Central memory CD4-positive, alpha-beta T cell (primary cell): Measurements from ENCODE around the gene KATNBL1.

Source experiments
- DNase-seq: peaks from one replicate; pipeline ENCODE4 v3.0.0; 2022
- total RNA-seq, 3 experiments: gene quantifications; one replicate each; lab custom pipeline; 2026; lab: John Stamatoyannopoulos, UW

Gene KATNBL1
- total RNA-seq, result 42.0 to 43.6 (median 42.6) reads per million in 3 experiments

GRCh38 chr15:34209421-34210282 lies at the start of gene KATNBL1:
TSS of gene KATNBL1 (minus strand) at chr15:34210096. CDS start at chr15:34163676, 46,420 bp downstream.
- DNase-seq, result peak; percentile 86

- no peak for DNase-seq
Observed at GRCh38 chr15:34259566-34259965, 49.7 kb upstream of the KATNBL1 start.

- DNase-seq, result no peak
Observed at GRCh38 chr15:34258151-34258550, 48.3 kb upstream of the KATNBL1 start.

GRCh38 chr15:34252545-34252944 lies 42.6 kb upstream of the KATNBL1 start:
- no peak for DNase-seq

GRCh38 chr15:34248190-34248589 lies 38.3 kb upstream of the KATNBL1 start:
- DNase-seq, result no peak

- DNase-seq, result no peak
Observed at GRCh38 chr15:34246276-34246976, 36.5 kb upstream of the KATNBL1 start.

GRCh38 chr15:34243226-34243625 lies 33.3 kb upstream of the KATNBL1 start:
- DNase-seq, result no peak

GRCh38 chr15:34242331-34242710 lies 32.4 kb upstream of the KATNBL1 start:
- no peak for DNase-seq

- peak; percentile 44 for DNase-seq
Observed at GRCh38 chr15:34241376-34242330, 31.8 kb upstream of the KATNBL1 start.

GRCh38 chr15:34240537-34240936 lies 30.6 kb upstream of the KATNBL1 start:
- DNase-seq, result no peak

GRCh38 chr15:34239151-34239808 lies 29.4 kb upstream of the KATNBL1 start:
- DNase-seq, result no peak

GRCh38 chr15:34233614-34234013 lies 23.7 kb upstream of the KATNBL1 start:
- DNase-seq, result no peak

- no peak for DNase-seq
Observed at GRCh38 chr15:34223904-34224596, 14.2 kb upstream of the KATNBL1 start.

GRCh38 chr15:34217587-34218225 lies 7.8 kb upstream of the KATNBL1 start:
- no peak for DNase-seq

GRCh38 chr15:34216527-34217270 lies 6.8 kb upstream of the KATNBL1 start:
- no peak for DNase-seq

- DNase-seq, result no peak
Observed at GRCh38 chr15:34214135-34214534, 4.2 kb upstream of the KATNBL1 start.

- no peak for DNase-seq
Observed at GRCh38 chr15:34213690-34214089, 3.8 kb upstream of the KATNBL1 start.

- DNase-seq, result no peak
Observed at GRCh38 chr15:34206011-34206410, 3.9 kb downstream of the KATNBL1 start.

- DNase-seq, result no peak
Observed at GRCh38 chr15:34203936-34204335, 6.0 kb downstream of the KATNBL1 start.

GRCh38 chr15:34203305-34203704 lies 6.6 kb downstream of the KATNBL1 start:
- no peak for DNase-seq
